ENCODE data around the gene KAZN.

KAZN gene

GRCh38 chr1:14612256-14612655 lies 13.8 kb downstream of the KAZN start:
- no peak for DNase-seq (ENCODE audit: low read depth in 3 of 3, low spot score in 1 of 3)

- no peak for DNase-seq (ENCODE audit: low read depth in 3 of 3, low spot score in 1 of 3)
Measured at GRCh38 chr1:14613926-14614325, 15.4 kb downstream of the KAZN start.

- no peak for DNase-seq (ENCODE audit: low read depth in 3 of 3, low spot score in 1 of 3)
Measured at GRCh38 chr1:14614341-14614740, 15.9 kb downstream of the KAZN start.

- DNase-seq (ENCODE audit: low read depth in 3 of 3, low spot score in 1 of 3): no peak
Measured at GRCh38 chr1:14615549-14616218, 17.2 kb downstream of the KAZN start.

- no peak for DNase-seq (ENCODE audit: low read depth in 3 of 3, low spot score in 1 of 3)
Measured at GRCh38 chr1:14616632-14617396, 18.3 kb downstream of the KAZN start.

- no peak for DNase-seq (ENCODE audit: low read depth in 3 of 3, low spot score in 1 of 3)
Measured at GRCh38 chr1:14617791-14618190, 19.3 kb downstream of the KAZN start.

GRCh38 chr1:14620941-14621340 lies 22.5 kb downstream of the KAZN start:
- DNase-seq (ENCODE audit: low read depth in 3 of 3, low spot score in 1 of 3): no peak

GRCh38 chr1:14623090-14623489 lies 24.6 kb downstream of the KAZN start:
- DNase-seq (ENCODE audit: low read depth in 3 of 3, low spot score in 1 of 3): no peak

- DNase-seq (ENCODE audit: low read depth in 3 of 3, low spot score in 1 of 3): no peak
Measured at GRCh38 chr1:14624941-14625340, 26.5 kb downstream of the KAZN start.

GRCh38 chr1:14625572-14625971 lies 27.1 kb downstream of the KAZN start:
- no peak for DNase-seq (ENCODE audit: low read depth in 3 of 3, low spot score in 1 of 3)

GRCh38 chr1:14625996-14626395 lies 27.5 kb downstream of the KAZN start:
- DNase-seq (ENCODE audit: low read depth in 3 of 3, low spot score in 1 of 3): no peak

GRCh38 chr1:14626869-14627607 lies 28.6 kb downstream of the KAZN start:
- DNase-seq (ENCODE audit: low read depth in 3 of 3, low spot score in 1 of 3): no peak

- DNase-seq (ENCODE audit: low read depth in 3 of 3, low spot score in 1 of 3): no peak
Measured at GRCh38 chr1:14627608-14628489, 29.4 kb downstream of the KAZN start.

GRCh38 chr1:14629363-14630014 lies 31.0 kb downstream of the KAZN start:
- DNase-seq (ENCODE audit: low read depth in 3 of 3, low spot score in 1 of 3): no peak

GRCh38 chr1:14630986-14631385 lies 32.5 kb downstream of the KAZN start:
- DNase-seq (ENCODE audit: low read depth in 3 of 3, low spot score in 1 of 3): no peak

- DNase-seq (ENCODE audit: low read depth in 3 of 3, low spot score in 1 of 3): no peak
Measured at GRCh38 chr1:14631421-14631820, 32.9 kb downstream of the KAZN start.

- no peak for DNase-seq (ENCODE audit: low read depth in 3 of 3, low spot score in 1 of 3)
Measured at GRCh38 chr1:14634486-14634885, 36.0 kb downstream of the KAZN start.

- no peak for DNase-seq (ENCODE audit: low read depth in 3 of 3, low spot score in 1 of 3)
Measured at GRCh38 chr1:14635421-14635820, 36.9 kb downstream of the KAZN start.

GRCh38 chr1:14636897-14637632 lies 38.6 kb downstream of the KAZN start:
- DNase-seq (ENCODE audit: low read depth in 3 of 3, low spot score in 1 of 3): no peak

Data from stimulated activated CD4-positive, alpha-beta T cell treated with anti-CD3 and anti-CD28 coated beads, TNF-alpha, amount 100 ng/mL, for 1 hour (primary cell).